ENCODE measurements around the gene SPRYD3.
"Not testable (repeated sequence)": the region's sequence is repeated elsewhere in the genome, so short reads cannot be mapped to it uniquely, and the experiment has no call there.

The SPRYD3 gene, protein sequence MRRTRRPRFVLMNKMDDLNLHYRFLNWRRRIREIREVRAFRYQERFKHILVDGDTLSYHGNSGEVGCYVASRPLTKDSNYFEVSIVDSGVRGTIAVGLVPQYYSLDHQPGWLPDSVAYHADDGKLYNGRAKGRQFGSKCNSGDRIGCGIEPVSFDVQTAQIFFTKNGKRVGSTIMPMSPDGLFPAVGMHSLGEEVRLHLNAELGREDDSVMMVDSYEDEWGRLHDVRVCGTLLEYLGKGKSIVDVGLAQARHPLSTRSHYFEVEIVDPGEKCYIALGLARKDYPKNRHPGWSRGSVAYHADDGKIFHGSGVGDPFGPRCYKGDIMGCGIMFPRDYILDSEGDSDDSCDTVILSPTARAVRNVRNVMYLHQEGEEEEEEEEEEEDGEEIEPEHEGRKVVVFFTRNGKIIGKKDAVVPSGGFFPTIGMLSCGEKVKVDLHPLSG

DNA sequence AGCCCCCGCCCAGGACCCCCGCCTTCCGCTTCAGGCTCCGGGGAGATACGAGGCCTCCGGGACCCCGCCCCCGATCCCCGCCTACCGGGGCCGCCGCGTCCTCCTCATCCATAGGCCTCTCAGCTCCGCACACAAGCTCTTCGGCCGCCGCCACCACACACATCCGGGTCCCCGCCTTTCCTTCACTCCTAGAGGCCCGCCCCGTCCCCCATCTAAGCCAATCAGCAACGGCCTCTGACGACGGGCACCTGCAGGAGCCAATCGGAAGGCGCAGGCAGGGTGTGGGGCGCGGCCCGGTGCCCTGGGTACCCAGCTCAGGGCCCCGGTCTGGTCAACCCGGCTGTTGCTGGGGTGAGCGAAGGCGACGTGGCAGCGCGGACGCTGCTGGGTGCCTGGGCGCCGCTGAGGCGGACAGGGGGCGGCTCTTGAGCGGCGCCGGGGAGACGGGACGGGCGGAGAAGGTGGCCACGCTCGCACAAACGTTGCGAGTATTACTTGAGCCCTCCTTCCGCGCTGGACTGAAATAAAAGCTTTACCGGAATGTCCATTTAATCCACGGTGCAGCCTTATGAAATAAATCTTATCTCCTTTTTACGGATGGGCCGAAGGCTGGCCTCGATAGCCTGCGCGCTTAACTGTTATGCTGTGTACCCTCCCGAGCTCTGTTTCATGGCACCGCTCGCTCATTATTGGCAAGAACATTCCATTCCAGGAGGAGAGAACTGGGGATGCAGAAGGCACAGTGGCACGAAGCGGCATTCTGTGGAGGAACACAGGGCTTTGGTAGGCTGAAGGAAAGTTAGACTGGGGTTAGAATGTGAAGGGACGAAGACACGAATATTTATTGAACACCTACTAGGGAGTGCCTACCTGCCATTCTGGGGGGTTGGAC, at the start of gene SPRYD3:
TSS of gene SPRYD3 (minus strand) at position 165 of the 892 bp plus-strand sequence. CDS start at position 108, 57 bp downstream.
- DNase-seq: peak; percentile 94 to 95

DNA sequence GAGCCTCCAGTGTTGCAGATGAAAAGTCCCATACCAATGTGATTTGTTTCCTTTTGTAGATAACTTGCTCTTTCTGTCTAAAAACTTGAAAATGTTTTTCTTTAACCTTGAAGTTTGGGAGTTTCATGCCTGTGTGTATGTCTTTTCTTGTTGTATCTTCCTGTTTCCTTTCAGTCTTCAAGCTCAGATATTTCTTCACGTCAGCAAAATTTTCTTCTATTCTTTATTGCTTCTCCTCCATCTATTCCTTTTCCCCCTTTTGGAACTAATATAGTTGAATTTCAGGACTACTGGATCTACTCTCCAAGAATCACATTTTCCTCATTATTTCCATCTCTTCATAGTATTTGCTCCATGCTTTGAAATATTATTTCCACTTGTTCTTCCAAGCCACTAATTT, 48.0 kb upstream of the SPRYD3 start:
- DNase-seq: no peak

DNA sequence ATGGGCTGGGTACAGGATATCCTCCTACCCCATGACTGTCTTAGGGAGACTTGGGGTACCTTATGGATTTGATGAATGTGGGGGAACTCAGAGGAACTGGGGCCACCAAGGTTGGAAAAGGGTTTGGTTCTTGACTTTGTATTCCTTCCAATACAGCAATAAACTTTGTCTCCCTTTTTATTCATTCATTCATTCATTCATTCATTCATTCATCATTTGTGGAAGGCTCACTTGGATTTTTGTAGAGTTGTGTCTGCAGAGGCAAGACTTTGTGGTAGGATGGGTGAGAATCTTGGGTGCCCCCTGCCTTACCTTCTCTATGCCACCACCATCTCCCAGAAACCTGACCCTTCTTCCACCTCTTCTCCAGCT, 45.1 kb upstream of the SPRYD3 start:
- no peak for DNase-seq

DNA sequence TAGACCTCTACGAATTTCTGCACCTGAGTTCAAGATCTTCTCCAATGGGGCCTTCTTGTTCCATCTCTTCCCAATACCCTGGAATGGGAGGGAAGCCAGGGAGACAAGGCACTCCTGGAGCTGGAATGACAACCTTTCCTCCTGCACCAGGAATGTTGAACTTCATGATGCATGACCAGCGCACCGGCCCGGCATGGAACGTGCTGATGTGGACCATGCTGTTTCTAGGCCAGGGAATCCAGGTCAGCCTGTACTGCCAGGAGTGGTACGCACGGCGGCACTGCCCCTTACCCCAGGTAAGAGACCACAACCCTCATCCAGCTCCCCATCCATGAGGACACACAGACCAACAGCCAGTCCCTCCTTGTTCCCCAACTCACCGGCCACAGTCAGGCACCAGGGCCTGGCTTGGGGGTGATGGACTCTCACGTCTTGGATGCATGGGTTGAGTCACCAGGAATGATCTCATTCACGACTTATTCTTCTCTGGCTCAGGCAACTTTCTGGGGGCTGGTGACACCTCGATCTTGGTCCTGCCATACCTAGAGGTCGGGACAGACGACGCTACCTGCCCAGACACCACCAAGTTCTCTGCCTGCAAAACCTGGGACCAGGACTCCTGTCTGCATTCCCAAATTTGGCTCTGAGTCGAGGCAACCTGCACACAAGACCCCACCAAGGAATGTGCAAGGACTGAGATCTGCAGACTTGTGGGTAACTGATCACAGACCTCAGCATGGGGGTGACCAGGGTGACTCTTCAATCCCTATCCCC, 44.6 kb upstream of the SPRYD3 start:
- no peak for DNase-seq

DNA sequence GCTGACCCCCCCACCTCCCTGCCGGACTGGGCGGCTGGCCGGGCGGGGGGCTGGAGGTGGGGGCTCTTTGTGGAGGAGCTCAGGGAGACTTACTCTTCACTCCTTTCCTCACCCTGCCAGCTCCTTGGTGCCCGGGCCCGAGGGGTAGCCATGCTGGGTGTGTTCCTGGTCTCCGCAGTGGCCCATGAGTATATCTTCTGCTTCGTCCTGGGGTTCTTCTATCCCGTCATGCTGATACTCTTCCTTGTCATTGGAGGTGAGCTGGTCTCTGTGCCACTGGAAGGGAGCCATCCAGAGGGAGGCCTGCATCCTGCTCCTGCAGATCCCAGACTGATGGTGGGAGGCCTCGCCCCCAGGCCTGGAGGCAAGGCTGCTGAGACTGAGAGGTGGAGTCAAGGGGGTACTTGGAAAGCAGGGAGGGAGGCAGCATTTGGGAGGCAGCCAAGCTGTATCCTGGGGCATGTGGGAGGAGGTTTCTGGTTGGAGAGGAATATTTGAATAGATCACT, 43.8 kb upstream of the SPRYD3 start:
- DNase-seq: no peak

DNA sequence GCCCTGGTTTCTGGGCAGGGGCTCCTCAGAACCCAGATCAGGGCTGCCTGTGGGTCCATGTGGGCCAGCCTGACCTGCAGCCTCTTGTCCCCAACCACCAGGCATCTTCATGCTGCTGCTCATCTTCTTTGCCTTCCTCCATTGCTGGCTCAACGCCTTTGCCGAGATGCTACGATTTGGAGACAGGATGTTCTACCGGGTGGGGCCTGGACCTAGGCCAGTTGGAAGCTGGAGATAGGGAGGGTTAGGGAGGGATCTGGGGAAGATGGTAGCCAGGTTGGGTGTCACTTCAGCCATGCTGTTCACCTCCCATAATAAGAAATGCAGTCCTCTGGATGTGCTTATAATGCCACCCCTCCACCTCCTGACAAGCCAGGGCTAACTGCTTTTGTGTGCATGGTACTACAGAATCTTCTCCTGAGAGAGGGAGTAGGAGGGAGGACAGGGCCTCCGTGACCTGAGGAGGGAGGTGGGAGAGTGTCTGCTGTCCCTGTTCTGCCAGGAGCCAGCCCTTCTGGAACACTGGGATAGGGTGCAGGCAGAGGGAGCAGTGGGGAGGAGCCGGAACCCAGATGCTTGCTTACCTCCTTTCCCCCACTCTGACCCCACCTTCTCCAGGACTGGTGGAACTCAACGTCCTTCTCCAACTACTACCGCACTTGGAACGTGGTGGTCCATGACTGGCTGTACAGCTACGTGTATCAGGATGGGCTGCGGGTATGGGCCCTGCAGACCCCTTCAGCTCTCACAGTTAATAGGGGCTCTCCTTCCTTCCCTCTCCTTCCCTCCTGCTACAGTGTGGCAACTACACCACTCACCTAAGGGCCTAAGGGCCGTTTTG, 41.7 kb upstream of the SPRYD3 start:
- no peak for DNase-seq

DNA sequence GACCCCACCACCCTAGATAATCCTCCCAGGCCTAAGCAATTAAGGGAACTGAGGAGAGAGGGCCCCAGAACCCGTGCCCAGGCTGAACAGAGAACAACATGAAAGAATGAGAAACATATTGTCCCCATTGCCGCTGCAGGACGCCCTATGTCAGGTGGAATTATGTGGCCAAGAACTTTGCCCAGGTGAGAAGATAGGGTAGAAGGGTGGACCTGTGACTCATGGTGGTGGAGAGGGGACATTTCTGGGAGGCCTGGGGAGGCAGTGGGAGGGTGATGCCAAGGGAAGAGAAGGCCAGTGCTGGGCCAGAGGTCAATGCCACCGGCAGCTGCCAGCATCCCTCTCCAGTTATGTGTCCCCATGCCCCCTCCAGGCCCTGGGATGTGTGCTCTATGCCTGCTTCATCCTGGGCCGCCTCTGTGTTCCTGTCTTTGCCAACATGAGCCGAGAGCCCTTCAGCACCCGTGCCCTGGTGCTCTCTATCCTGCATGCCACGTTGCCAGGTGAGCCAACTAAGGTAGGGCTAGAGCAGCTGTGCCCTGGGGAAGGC, 39.6 kb upstream of the SPRYD3 start:
- DNase-seq: no peak

DNA sequence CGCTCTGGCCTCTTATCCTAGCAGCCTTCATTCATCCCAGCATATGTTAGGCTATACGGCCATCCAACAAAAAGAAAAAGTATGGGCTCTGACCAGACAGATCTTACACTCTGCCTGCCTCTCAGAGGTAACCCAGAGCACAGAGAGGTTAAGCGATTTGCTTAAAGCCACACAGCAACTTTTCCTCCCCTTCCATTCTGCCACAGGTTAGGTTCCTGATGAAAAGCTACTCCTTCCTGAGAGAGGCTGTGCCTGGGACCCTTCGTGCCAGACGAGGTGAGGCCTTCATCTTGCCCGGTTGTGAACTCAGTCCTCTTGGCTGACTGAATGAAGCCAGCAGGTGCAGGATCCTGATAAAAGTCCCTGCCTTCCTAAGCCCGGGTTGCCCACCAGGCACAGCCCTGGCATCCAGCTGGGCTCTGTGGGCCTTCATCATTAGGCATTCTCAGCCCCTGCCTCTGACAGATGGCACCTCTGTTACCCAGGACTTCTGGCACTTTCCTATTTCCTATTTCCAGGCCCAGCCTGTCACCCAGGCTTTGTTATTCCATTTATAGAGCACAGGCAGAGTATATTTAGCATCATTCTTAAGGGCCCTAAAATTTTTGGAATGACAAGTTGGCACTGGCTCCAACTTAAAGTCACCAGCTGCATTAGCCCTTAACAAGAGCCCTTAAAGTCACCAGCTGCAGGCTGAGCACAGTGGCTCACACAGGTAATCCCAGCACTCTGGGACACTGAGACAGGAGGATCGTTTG, 36.9 kb upstream of the SPRYD3 start:
- DNase-seq: no peak

DNA sequence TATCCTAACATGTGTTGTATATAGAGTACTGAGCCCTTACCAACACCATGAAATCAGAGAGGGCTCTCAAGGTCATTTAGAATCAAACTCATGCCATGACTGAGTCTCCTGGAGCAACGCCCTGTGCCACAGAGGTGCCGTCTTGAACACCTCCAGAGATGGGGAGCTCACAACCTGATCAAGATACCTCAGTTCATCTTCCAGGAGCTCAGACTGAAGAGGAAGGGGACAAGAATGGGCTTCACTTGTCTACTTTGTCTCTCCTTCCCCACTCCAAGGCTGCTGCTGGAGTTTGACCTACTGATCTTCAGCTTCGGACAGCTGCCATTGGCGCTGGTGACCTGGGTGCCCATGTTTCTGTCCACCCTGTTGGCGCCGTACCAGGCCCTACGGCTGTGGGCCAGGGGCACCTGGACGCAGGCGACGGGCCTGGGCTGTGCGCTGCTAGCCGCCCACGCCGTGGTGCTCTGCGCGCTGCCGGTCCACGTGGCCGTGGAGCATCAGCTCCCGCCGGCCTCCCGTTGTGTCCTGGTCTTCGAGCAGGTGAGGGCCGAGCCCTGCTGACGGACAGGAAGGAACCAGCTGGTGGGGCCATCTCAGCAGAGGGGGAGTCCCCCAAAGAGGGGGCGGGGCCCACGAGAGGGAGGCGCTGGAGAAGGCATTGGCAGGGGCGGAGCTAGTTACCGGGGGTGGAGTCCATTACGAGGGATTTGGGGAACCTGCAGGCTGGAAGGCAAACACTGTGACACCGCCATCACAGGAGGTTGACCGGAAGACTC, 36.1 kb upstream of the SPRYD3 start:
- DNase-seq: no peak

DNA sequence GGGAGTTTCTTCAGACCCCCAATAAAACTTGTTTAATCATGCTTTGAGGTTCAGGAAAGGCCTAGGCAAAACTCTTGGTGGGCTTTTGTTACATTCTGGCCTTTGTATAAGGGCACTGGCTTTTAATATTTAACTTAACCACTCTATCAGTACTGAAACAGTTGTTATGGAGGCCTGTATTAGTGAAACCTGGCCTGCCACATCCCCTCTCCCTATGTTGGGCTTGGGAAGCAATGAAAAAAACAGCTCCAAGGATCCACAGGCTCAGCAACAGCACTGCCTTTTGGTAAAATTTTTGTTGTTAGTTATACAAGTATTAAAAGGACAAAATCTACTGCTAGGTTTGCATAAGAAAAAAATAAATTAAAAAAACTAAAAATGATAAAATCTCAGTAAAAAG, 34.8 kb upstream of the SPRYD3 start:
- no peak for DNase-seq

DNA sequence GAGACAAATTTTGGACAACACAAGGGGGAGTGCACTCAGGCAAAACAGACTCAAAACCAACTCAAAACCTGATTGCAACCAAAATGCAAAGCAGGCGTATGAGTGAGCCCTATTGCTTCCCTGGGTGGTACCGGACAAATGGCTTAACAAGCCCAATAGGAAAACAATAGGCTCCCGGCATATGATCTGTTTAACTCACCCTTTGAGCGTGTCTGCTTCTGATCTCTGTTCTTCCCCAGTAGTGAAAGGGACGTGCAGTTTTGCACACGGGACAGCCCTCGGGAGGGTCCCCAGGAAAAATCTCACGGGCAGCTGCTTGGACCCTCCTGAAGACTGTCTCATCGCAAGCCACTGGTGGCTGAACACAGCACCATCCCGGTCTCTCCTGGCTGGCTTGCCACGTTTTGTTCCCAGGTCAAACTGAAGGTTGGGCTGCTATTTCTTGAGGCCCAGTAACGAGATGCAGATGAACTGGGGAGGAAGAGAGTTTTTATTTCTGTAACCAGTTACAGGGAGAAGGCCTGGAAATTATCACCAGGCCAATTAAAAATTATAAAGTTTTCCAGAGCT, 34.0 kb upstream of the SPRYD3 start:
- DNase-seq: no peak

DNA sequence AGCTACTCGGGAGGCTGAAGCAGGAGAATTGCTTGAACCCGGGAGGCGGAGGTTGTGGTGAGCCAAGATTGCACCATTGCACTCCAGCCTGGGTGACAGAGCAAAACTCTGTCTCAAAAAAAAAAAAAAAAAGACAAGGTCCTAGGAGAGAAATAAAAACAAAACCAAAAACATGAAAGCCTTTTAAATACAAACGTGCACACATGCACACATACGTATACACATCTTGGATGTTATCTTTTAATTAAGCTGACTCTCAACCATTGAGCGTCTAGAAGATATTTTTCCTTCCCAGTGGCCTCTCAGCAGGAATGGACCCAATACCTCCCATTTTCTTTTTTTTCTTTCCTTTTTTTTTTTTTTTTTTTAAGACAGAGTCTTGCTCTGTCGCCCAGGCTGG, 33.2 kb upstream of the SPRYD3 start:
- DNase-seq: not testable (repeated sequence)

DNA sequence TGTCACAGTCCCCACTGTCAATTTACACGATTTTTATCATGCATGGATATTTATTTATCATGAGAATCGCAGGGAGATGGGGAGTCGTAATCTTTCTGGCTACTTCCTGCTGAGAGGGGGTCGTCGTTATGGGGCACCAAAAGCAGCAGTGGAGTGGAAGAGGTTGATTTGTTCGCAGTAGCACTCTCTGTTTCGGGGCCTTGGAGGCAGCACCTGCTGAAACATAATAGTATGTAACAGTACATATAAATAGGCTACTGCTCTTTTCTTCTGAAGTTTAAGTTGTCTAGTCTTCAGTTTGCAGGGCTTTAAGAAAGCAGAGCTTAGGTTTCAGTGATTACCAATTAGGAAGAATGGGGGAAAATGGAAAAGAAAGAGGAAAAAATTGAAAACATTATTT, 27.9 kb upstream of the SPRYD3 start:
- DNase-seq: no peak

DNA sequence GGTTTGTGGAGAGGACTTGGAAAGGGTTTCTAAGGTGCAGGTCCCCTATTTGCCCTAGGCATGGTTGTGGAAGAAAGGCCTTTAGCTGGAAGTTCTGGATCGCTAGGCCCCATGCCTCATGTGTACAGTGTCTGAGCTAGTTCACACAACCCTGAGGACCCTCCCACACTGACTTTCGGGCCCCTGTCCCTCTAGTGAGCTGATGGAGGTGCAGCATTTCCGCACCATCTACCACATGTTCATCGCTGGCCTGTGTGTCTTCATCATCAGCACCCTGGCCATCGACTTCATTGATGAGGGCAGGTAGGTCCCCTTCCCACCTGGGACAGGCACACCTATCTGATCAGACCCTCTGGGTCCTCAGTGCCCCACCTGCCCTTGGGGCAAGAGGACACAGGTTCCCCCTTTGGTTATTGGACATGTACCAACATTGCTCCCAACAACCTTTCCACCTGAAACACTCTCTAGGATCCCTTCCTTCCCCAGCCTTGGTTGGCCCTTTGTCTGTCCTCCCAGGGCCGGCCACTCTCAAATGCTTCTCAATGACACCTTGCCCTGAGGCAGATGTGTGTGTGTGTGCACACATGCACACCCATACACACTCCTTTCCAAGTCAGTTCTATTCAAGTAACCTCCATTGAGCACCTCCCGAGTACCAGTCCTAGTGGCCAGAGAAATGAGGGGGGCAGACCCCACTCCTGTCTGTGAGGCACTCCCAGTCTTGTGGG, 26.7 kb upstream of the SPRYD3 start:
- no peak for DNase-seq

DNA sequence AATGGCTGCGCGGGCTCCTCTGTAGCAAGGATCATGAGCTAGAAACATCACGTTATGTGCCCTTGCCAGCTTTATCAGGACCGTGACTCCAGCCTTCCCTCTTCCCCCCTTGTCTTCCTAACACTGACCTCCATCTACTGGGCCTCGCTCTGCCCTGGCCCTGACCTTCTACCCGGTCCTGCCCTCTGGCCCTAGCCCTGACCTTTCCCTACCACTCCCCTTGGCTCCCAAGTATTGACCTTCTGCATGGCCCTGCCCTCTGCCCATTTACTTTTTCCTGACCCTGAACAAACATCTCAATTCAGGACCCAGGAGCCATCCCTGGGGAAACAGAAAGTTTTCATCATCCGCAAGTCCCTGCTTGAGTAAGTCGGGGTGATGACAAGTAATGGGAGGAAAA, 26.1 kb upstream of the SPRYD3 start:
- no peak for DNase-seq

DNA sequence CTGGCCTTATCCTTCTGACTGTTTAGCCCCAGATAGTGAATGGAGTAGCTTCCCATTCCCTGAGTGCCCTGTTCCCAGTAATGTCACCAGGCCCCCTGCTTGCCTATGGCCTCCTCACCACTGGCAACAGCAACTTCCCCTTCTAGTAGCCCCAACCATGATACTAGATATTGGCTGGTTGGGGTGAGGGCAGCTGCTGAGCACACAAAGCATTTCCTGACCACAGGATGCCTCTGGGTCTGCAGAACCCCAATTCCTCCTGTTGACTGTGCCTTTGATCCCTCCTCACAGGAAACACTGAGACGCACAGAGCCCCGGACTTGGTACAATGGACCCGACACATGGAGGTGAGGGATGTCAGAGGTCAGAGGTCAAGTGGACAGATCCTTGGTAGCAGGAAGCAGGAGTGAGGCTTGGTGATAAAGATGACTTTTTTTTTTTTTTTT, 24.7 kb upstream of the SPRYD3 start:
- DNase-seq: no peak

DNA sequence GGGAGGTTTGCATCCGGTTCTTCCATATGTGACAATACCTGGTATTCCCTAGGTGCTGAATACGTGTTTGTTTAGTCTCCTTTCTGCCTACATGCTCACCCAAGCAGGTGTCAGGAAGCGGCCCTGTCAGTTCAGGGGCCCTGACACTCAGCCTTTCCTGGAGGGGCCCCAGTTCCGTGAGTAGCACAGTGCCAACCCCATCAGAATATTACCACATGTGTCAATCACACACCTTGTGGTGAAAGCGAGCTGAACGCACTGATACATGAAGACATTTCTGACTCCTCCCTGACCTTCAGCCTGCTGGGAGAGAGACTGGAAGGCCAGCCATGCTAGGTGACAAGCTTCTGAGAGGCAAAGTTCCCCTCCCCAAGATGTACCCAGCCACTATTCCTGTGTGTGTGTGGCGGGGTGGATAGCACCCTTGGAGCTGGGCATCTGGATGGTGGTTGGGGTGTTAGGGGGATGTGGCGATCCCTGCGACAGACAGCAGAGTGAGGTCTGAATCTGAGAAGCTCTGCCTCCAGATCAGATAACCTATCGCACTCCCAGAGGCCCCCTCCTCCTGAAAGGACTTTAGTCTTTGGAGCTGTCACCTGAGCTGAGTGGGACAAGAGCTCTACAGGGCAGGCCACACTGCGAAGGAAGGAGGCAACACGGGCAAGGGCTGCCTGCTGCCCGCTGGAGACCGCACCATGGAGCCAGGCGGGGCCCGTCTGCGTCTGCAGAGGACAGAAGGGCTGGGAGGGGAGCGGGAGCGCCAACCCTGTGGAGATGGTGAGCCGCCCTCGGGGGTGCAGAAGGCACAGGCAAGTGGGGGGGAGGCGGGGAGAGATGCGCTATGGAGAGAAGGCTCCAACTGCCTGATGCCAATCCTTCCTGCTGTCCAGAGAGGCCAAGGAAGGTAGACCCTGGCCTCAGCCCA, 24.0 kb upstream of the SPRYD3 start, which contains the start of gene SOAT2:
TSS of gene SOAT2 (plus strand) at position 604 of the 925 bp plus-strand sequence. CDS start at position 696, 92 bp downstream.
- DNase-seq: peak; percentile 12 to 46

All from NCI-H2081 (cell line).